ENCODE results near the gene BRI3.

GRCh38 chr7:98236355-98237185, 44.9 kb upstream of the BRI3 start:
- no peak for TF ChIP-seq REST (IDR thresholded peaks at IDR 0.05; ENCODE audit: insufficient replicate concordance, low read depth)
- TF ChIP-seq CTCF (IDR thresholded peaks at IDR 0.05; ENCODE audit: insufficient read depth, low read length): no peak
- TF ChIP-seq POLR2AphosphoS5 (IDR thresholded peaks at IDR 0.05; ENCODE audit: low read depth): no peak
- no peak for TF ChIP-seq GABPA (IDR thresholded peaks at IDR 0.05; ENCODE audit: low read depth)

Measured in HL-60 (cell line).